GM19240 (cell line): ENCODE results near the gene ANKRD18B.
"Not testable (repeated sequence)": the region's sequence is repeated elsewhere in the genome, so short reads cannot be mapped to it uniquely, and the experiment has no call there.

Source experiments
- DNase-seq: peaks from one replicate; pipeline ENCODE4 v3.0.0; 2011; ENCODE audit warnings: low spot score; ENCODE audit not compliant: insufficient read length

Gene ANKRD18B

DNA sequence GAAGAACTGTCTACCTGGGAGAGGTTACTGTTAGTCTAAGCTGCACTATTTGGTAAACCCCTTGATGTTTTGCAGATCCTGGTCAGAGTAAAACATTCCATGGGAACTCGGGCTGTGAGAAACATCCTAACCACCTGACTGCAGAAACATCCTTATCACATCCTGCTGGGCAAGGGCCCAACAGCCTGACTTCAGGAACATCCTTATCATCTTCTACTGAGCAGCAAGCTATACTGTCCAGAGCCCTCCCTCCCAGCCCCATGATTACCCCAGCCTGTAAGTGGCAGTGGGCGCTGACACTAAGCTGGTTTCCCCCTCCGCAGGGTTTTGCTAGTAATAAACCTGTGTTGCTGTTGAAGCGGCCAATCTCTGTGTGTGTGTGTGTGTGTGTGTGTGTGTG is 80.9 kb downstream of the ANKRD18B start:
- not testable (repeated sequence) for DNase-seq

GRCh38 chr9:33611358-33611757 is 87.3 kb downstream of the ANKRD18B start:
- no peak for DNase-seq

- not testable (repeated sequence) for DNase-seq
Observed at GRCh38 chr9:33612410-33612809, 88.4 kb downstream of the ANKRD18B start.

DNA sequence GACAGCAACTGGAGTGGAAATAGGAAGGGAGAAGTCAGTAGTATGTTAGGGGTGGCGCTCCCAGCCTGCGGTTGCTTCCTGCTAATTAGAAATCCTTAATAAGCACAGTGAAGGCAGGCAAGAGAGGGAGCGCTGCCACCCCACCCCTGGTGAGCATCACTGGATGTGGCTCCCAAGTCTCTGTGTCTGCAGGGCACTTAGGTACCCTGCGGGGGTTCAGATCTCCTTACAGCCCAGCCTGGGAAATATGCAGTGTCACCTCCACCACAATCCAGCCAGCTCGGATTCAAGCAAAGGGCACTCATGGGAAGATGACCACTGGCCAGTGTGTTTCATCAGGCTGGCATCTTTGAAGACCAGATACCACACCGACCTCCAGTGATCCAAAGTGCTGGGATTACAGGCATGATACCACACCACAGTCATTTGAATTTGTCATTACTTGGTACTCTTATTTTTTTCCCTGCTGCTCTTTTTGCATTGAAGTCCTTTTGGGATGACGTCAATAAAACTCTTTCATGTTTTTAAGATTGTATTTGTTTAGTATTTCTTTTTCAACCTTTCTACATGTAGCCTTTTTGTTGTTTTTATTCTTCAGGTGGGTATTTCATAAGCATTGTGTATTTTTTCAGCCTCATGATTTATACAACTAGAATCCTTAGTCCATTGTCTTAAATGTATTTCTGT is 90.1 kb downstream of the ANKRD18B start:
- no peak for DNase-seq

DNA sequence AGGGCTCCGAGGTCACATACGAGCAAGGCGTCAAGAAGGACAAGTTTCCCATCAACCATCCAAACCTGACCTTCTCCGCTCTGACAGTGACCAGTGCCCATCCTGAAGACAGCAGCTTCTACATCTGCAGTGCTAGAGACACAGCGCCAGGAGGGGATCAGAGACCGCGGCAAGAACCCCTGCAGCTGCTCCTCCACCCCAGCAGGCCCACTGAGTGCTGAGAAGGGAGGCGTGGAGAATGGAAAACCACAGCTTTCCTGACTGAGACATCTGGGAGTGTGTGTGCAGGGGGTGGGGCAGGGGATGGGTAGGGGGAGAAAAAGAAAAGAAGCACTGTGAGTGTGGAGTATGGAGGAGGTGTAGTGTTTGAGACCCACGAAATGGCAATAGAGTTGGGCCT is 94.3 kb downstream of the ANKRD18B start:
- not testable (repeated sequence) for DNase-seq

DNA sequence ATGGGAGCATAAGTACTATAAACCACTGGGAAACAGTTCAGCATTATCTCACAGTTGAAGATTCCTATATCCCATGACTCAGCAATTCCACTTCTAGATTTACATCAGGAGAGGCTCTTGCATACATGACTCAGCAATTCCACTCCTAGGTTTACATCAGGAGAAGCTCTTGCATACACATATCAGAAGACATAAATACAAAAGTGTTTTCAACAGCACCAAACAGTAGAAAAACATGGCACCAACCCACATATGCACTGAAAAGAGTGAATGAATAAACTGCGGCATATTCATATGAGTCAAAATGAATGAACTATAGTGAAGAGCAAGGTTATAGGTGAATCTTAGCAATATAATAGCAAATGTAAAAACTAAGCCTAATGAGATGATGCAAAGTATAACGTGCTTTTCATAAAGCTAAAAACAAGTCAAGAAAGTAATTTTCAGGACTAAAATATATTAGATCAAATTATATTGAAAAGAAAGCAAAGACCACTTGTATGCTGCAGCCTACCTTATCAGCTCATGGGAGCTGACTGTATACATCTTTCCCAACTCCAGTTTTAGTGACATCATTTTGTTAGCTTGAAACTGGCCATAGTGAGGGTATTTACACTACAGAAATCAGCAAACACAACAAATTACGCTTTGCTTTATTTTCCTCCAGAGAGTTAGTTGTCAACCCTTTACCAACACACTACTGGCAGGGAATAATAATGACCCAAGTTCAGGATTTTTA is 95.8 kb downstream of the ANKRD18B start:
- no peak for DNase-seq

DNA sequence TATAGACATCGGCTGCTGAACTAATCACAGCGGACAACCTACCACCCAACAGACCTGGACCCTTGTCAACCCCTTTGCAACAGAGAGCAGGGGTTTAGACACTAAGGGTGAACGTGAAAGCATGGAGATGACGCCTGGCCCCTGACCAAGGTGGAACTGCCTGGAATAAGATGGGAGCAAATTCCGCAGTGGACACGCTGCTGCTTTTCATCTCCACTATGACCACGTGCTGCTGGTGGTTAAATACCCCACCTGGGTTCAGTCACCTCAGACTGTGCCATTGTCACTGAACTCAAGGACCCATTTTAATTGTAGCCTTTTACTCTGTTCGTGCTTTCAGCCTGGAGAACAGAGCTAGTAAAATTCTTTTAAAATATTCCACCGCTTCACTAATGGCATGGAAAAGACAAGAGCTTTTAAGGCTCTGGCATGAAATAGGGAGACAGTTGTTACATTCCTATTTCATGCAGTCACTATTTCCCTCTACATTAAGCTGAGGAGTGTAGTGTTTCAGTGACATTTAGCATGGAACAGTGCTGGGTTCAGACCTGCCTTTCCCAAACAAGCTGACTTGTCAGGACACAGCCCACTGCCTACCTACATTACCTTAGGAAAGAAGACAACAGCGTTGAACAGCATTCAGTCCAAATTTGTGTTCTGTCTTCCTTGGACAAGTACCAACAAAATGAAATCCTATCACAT is 96.8 kb downstream of the ANKRD18B start:
- DNase-seq: no peak
